Activated gamma-delta T cell (primary cell): ENCODE measurements around the gene HINT3.
"Not testable (repeated sequence)": the region's sequence is repeated elsewhere in the genome, so short reads cannot be mapped to it uniquely, and the experiment has no call there.

Experiments
- DNase-seq: peaks from one replicate; lab custom pipeline; 2025; lab: John Stamatoyannopoulos, UW
- total RNA-seq, 2 donors: gene quantifications; one replicate each; lab custom pipeline; 2026; lab: John Stamatoyannopoulos, UW

Gene HINT3
- 29.0 to 31.4 reads per million in 2 donors for total RNA-seq

DNA sequence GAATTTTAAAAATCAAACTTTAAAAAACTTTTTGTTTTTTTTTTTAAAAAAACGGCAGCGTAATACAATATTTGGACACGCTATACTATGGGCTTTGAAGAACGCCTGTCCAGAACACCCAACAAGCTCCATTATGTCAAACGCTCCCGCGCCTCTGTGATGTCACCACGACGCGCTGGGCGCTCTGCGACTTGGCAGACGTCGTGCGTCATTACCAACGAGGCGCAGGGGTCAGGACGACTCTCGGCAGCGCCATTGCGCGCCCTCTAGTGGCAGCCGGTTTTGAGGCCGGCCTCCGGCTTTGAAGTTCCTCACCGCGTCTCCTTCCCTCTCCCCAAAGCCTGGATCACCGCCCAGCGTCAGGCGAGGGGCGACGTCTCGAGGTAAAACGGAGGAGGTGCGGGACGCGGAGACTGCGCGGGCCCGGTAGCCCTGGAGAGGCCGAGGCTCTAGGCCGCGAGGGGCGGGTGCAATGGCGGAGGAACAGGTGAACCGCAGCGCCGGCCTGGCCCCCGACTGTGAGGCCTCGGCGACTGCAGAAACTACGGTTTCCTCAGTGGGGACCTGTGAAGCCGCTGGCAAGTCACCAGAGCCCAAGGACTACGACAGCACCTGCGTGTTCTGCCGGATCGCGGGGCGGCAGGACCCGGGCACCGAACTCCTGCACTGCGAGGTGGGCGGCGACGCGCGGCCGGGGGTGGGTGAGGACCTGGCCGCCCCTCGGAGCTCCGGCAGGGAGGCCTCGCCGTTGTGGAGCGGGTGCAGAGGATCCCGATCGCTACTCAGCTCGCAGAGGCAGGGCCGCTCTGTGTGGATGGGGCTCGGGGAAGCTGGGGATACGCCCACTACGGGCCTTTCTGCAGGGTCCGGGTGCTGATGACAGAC lies at the start of gene HINT3:
HINT3 (plus strand) TSS at position 265 of the 885 bp plus-strand sequence; CDS start at position 473, 208 bp downstream.
- DNase-seq, result peak; percentile 87

DNA sequence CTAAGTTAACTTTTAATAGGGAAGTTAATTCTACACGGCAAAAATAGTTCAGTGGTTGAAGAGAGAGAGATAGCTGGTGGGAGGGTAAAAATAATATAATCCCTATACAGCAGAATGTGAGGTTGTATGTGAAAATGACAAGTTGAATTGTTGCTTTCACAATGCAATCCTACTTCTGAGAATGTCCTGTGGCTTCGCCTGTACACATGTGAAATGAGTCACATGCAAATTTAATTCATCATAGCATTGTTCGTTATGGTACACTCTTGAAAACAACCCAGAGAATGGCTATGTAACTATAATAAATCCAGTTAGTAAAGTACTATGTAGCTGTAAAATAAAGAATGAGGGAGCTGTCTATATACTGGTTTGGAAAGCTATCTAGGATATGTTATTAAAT lies 46.0 kb upstream of the HINT3 start:
- DNase-seq, result no peak

DNA sequence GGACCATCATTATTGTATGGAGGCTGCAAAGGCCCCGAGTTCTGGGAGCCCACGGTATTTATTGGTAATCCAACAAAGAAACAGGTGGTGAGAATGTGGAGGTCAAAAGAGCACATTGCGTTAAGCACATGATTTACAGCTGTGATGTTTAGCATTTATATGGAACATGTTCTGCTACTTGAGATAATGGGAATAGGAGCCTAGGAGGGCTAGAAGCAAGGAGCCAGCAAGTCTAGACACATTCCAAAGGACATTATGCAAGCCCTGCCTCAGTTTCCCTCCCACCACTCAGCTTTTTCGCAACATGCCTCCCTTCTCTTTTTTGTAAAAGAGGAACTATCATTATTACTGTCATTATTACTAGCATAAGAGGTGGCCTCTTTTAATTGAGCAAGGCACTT lies 45.5 kb upstream of the HINT3 start:
- DNase-seq, result not testable (repeated sequence)

DNA sequence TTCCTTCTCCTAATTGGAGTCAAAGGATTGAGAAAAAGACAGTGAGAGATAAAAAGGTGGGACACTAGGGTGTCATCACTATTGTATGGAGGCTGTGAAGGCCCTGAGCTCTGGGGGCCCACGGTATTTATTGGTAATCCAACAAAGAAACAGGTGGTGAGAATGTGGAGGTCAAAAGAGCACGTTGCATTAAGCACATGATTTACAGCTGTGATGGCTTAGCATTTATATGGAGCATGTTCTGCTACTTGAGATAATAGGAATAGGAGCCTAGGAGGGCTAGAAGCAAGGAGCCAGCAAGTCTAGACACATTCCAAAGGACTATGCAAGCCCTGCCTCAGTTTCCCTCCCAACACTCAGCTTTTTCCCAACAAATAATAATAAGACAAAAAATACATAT lies 44.1 kb upstream of the HINT3 start:
- DNase-seq, result not testable (repeated sequence)

DNA sequence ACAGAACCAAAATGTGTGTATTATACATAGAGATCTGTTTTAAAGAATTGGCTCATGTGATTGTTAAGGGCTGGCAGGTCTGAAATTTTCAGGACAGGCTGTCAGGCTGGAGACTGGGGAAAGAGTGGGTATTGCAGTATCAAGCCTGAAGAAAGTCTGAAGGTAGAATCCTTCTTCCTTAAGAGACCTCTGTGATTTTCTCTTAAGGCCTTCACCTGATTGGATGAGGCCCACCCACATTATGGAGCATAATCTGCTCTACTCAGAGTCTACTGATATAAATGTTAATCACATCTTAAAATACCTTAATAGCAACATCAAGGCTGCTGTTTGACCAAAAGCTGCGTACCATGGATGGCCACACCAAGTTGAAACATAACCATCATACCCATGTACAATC lies 43.4 kb upstream of the HINT3 start:
- no peak for DNase-seq

DNA sequence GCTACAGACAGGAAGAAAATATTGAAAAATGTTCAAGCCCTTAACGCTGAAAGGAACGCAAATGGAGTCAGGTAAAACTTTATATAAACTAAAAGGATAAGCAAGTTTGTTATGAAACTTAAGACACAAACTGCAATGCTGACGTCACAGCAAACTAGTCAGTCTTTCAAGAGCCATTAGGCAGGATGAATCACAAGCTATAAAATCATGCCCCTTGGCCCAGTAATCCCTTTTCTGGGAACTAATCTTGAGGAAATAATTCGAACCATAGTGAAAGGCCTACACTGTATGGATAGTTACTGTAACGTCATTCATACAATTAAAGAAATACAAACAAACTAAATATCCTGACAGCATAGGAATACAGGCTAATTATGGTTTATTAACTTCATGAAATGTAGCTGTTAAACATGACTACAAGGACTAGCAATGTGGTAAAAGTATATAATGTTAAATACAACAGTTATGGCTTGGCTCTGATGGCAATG lies 42.7 kb upstream of the HINT3 start:
- DNase-seq, result no peak

DNA sequence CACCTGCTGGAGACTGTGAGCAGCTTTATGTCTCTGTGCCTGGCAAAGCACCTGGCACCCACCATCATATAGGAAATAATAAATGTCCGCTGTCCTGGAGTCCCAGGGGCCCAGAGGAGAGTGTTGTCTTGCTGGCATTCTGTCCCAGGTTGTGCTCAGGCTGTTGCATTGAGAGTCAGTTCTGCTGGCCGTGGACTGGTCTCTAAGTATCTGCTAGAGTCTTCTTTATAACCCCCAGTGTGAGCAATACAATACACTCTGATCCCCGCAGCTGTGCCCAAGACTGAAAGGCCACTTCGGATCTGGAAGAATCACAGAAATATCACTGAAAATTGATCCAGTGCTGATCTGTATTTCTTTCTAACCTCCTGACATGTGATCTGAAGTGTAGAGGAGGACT lies 38.3 kb upstream of the HINT3 start:
- no peak for DNase-seq

DNA sequence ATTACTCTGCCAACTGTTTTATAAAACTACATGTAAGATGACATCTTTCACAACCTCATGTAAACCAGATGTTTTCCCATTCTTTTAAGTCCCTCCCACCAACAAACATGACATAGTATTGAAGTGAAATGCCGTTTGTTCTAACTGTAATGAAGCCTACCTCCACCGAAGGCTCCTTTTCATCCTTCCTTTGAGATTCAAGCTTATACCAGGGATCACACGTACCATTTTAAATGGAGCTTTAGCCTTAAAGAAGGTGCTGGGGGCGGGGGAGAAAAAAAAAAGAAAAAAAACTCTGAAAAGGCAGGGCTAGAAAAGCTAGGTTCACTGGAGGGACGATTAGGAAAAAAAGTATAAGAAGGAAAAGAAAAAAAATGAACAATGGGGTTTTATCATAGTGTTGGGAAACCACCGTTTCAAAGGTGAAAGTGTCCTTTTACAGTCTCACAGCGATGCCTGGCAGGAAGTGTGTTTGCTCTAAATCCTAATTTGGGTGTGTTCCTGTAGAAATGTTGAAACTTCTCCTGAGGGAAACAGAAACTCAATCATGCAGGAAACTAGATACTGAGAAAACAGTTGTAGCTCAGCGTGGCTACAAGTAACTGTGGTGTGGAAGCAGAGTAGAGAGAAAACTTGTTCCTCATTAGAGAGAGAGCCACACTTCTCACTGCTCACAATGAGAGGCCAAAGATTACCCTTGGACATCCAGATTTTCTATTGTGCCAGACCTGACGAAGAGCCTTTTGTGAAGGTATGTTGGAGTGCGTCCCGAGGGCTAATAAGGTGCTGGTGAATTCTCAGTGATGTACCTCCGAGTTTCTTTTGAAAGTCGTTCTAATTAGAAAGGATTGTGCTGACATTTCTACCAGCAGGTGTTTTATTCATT lies 37.6 kb upstream of the HINT3 start:
- DNase-seq, result no peak

DNA sequence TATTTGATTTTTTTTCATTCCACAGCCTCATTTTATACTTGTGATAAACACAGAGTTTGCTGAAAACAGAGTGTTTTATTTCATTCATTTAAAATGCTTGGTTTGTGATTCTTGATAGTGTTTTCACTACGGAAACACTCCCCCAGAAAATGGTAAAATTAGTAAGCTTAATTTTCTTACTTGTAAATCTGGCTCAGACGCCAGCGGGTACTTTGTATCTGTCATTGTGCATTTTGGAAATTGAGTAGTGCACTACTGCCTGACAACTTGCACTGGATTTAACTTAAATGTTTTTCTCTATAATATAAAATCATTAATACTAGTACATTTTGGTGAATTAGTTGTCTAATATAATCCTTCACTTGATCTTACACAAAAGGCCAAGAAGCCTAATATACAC lies 37.0 kb upstream of the HINT3 start:
- no peak for DNase-seq

DNA sequence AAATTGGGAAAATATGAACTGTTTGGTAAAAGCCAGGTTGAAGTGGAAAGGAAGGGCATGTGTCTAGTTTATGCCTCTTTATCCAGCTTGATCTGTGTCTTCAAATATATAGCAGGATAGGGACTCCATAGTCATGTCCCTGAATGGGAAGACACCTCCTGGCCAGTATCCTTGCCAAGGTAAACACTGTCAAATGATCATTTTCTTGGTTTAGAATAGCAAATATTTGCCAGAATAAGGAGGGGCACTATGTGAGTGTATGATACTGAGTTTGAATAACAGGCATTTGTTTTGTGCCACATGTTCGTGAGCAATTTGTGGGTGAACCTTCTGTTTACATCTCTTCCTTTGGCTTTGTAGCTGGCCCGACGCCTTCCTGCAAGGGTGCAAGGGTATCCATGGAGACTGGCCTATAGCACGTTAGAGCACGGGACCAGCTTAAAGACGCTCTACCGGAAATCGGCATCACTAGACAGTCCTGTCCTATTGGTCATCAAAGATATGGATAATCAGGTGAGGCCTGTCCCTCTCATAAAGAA lies 34.2 kb upstream of the HINT3 start:
- DNase-seq, result no peak

DNA sequence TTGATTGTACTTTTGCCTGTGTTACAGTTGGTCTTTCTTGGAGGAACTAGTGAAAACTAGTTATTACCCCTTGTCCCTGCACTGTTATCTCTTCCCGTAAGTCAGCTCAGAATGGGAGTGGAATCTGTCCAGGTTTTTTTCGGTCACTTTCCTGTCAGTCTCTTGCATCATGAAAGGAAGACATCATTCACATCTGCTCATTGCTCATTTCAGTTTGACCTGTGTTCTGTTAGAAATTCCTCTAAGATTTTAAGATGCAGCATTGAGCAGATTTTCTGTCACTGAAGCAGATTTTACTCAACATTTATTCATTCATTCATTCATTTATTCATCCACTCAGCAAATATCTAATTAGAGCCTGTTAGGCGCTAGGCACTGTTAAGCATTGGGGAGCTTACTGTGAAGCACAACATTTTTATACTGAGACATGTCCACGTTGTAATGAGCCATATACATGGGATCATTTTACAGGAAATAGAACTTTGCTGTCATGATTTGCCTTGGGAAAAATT lies 33.1 kb upstream of the HINT3 start:
- DNase-seq, result no peak

DNA sequence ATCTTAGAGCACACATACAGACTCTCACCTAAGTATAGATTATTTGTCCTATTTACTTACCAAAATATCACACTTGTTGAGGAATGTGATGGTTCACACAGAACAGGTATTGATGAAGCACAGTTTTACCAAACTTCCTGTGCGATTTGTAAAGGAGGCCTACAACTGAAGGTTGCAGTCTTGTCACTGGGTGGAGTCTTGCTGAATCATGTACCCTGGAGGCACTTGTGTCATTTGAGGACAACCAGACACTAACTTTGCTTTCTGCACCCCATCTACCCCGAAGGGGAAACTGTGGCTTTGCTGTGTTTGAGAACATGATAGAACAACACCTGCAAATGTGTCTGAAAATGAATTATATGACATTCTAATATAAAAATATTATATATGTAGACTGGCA lies 32.4 kb upstream of the HINT3 start:
- DNase-seq, result no peak

DNA sequence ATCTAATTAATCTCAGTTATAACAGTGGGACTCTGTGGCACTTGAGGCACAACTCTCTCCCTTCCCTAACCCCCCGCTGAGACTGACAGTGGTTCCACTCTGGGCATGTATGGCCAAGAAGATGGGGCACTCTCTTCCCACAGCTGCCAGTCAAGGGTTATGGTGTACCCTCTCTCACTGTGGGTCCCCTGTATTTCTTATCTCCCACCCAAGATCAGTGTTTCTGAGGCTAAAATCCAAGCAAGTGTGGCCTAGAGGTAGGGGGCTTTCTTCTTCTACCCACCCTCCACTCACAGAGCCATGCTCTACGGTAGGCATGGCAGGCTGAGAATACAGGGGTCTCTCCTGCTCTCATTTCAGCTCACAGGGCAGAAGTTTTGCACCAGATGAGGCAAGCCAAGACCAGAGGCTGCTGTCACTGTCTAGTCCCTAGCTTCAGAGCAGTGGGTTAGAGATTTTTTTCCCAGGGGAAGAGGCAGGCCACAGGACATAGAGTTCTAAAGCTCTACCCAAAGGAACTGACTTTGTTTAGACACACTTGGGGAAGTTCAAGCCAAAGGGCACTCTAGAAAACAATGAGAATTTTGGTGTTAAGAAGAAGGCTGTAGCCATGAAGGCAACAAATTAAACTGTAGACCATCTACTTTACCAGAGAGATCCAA lies 31.7 kb upstream of the HINT3 start:
- no peak for DNase-seq

DNA sequence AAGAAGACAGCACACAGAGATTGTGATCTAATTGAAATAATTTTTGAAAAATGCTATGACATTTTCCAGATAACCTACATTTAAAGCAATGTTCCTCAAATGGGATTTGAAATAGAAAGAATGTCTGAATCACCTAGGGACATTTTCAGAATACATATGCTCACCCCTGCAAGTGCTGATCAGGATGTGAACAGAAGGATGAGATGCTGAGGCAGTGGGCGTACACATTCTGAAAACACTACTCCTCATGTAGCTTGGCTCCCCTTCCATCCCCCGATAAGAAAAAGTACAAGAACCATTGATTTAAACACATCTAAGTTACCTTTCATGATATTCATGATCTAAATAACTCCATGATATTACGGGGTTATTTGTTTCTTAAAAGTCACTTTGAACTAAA lies 29.9 kb upstream of the HINT3 start:
- no peak for DNase-seq

DNA sequence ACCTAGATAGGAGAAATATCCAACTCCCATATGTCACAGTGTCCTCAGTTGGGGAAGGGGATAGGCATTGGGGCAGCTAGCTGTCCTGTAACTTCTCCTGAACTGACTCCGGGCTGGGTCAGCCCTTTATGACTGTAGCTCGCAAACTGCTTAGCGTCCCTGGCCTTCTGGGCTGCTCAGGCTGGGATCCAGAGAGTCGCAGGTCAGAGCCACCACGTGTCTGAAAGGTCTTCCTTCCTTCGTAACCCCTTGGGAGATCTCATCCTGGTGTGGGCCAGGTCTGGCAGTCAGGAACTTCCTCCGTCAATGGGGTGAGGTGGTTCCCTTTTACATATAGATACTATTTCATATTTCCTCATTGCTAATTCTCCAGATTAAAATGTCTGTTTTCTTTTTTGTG lies 28.8 kb upstream of the HINT3 start:
- DNase-seq, result no peak

DNA sequence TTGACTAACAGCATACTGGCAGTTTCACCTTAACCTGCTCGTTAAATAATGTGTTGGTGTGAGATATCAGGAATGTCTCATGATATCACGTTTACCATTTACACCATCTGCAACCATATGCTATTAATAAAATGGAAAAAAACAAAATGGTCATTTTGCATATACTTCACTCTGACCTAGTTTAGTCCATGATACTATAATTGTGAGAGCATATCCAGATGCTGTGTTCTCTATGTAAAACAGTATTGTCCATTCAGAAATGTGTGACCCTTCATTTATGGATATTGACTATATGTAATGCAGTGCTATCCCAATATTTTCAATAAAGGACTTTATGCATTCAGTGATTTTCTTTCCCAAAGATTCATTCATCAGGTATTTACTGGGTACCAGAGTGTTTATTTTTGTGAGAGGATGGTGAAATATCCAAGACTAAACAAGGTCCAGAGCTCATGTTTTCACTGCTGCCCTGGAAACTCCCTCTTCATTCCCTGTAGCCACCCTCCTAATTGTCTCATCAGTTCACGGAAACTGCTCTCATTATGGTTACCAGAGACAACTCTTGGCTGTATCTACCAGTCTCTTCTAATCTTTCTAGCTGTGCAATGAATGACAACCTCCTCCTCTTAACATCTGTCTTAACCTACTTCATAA lies 25.7 kb upstream of the HINT3 start:
- DNase-seq, result no peak

DNA sequence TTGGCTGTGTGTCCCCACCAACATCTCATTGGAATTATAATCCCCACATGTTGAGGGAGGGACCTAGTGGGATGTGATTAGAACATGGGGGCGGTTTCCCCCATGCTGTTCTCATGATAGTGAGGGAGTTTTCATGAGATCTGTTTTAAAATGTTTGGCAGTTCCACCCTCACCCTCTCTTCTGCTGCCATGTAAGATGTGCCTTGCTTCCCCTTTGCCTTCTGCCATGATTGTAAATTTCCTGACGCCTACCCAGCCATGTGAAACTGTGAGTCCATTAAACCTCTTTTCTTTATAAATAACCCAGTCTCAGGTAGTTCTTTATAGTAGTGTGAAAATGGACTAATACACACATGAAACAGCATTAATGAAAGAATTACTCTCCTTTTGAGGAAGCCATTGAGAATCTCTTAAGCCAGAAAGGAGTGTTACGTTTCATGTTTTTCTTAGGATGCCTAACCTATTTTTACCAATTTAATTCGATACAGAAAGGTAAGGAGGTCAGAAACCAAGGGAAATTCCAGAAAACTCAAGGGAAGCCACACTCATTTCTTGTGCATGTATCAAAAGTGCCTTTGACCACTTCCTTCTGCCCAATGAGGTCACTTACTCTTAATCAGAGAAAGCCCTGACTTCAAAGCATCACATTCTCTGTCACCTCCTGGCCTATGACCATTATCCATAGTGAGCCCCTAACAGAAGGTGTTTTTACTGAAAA lies 24.7 kb upstream of the HINT3 start:
- DNase-seq, result no peak

DNA sequence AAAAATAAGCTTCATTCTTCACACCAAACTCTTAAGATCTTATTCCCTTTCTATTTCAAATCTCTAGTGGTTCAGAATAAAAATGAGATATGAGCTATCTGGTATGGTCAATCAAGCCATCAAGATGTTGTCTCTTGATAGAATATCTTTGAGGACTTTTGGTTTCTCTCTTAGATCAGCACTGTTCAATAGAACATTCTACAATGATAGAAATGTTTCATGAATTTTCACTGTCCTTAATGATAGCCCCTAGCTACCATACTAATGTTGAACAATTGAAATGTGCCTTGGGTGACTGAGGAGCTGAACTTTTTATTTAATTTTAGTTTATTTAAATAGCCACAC lies 24.1 kb upstream of the HINT3 start:
- no peak for DNase-seq

DNA sequence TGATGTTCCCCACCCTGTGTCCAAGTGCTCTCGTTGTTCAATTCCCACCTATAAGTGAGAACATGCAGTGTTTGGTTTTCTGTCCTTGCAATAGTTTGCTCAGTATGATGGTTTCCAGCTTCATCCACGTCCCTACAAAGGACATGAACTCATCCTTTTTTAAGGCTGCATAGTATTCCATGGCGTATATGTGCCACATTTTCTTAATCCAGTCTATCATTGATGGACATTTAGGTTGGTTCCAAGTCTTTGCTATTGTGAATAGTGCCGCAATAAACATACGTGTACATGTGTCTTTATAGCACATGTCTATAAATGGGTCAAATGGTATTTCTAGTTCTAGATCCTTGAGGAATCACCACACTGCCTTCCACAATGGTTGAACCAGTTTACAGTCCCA lies 21.1 kb upstream of the HINT3 start:
- not testable (repeated sequence) for DNase-seq

DNA sequence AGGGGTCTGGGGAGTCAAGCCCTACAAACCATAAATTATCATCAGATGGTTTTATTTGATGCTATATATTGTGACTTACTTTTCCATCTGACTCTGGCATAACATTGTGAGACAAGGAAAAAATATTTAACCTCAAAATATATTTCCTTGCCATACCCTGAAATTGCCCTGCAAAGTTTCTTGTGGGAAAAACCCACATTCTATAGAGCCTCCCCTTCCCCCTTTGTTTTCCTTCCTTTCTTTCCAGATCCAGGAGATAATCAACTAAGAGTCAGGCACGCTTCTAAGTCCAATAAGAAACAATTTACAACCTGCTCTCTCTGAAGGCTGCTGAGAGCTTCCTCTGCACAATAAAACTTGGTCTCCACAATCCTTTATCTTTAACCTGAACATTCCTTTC lies 17.5 kb upstream of the HINT3 start:
- DNase-seq, result no peak

DNA sequence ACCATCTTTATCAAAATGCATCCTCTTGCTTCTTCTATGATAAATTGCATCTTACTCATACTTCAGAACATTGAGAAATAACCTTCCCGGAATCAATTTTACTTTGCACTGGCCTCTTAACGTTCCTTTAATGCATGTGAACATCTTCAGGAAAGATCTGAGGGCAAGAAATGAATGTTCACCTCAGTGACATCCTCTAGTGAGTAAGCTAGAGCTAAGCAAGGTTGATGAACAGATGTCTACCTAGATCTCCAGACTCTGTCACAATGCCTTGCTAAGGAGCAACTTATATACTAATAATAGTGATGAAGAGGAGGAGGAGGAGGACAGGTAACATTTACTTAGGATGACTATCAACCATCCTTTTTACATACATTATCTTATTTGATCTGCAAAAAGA lies 16.8 kb upstream of the HINT3 start:
- no peak for DNase-seq
